Transverse colon (tissue), 4 donors: ENCODE measurements around the gene FBXL3. TPM values are rescaled to one million over a fixed set of nuclear protein-coding genes. Genes with fewer than 3 reads are reported as not detected.

Experiments used
- DNase-seq: peaks from one replicate; pipeline ENCODE4 v3.0.0-alpha.2; 2019
- H3K27ac ChIP-seq, 4 donors: fragments of 200-600 bp; sonication (generic); 2 replicates each; pipeline ENCODE4 v1.5.1; 2016 to 2018; ENCODE audit warnings: inconsistent platforms in 4 of 4
- H3K27me3 ChIP-seq: fragments of 200-600 bp; sonication (generic); 2 replicates; pipeline ENCODE4 v1.5.1; 2017; ENCODE audit warnings: inconsistent platforms
- H3K36me3 ChIP-seq, 4 donors: fragments of 200-600 bp; sonication (generic); 2 replicates each; pipeline ENCODE4 v1.5.1; 2017 to 2019; ENCODE audit warnings: inconsistent platforms in 4 of 4
- H3K4me1 ChIP-seq, 4 donors: fragments of 200-600 bp; sonication (generic); 2 replicates each; pipeline ENCODE4 v1.5.1; 2017 to 2020; ENCODE audit warnings: inconsistent platforms in 4 of 4
- H3K4me3 ChIP-seq, 4 donors: fragments of 200-600 bp; sonication (generic); 1 replicate in 1 of 4; 2 replicates in 3 of 4; pipeline versions ENCODE4 v1.5.1 to v1.6.1; 2017 to 2019; ENCODE audit warnings: inconsistent platforms in 4 of 4
- H3K9me3 ChIP-seq, 2 donors: fragments of 200-600 bp; sonication (generic); 2 replicates each; pipeline ENCODE4 v1.5.1; 2017 to 2019; ENCODE audit warnings: inconsistent platforms in 2 of 2
- EP300 ChIP-seq: sonication (generic); formaldehyde crosslinking; IDR thresholded peaks from one replicate; pipeline ENCODE4 v1.6.1; 2017; ENCODE audit warnings: antibody characterized with exemption, low read depth
- POLR2A ChIP-seq: fragments of 450-650 bp; IDR thresholded peaks from one replicate; pipeline ENCODE4 v1.6.1; 2016; ENCODE audit warnings: antibody characterized with exemption, mild to moderate bottlenecking, moderate library complexity
- POLR2AphosphoS5 ChIP-seq, 3 donors: sonication (generic); formaldehyde crosslinking; IDR thresholded peaks; one replicate each; pipeline ENCODE4 v1.6.1; 2016; ENCODE audit warnings: antibody characterized with exemption in 3 of 3
- WGBS, 2 donors: methylation state at CpG; one replicate each; pipeline ENCODE4 v1.1.5; 2018; ENCODE audit warnings: low coverage in 1 of 2; 5-methylcytosine and 5-hydroxymethylcytosine counted together
- in situ Hi-C, 4 donors: fragments of 200-750 bp; cut with MboI; loops; one replicate each; pipeline versions ENCODE4 v1.15.0 to v1.15.1; 2017; ENCODE audit warnings: low sequenced_read_pairs in 3 of 4, low pct_ligation_motif_present in 1 of 4, low pct_unique_long_range_greater_than_20kb in 1 of 4
- intact Hi-C: fragments of 100-400 bp; cut with DNase I; formaldehyde crosslinking; loops from one replicate; pipeline ENCODE4 v1.15.1; 2023; ENCODE audit warnings: low total_unique reads
- total RNA-seq, 4 donors: library from RNA; depleted of rRNA; stranded (reverse); fragments of >200 nt; gene quantifications; one replicate each; pipeline ENCODE4 v1.1.0, GENCODE V29; 2016
- TF ChIP-seq, protein P1 (sequence below), 5 experiments: fragments of 200-600 bp in 3 of 5; fragments of 450-650 bp in 2 of 5; sonication (generic) in 3 of 5; IDR thresholded peaks; 1 replicate in 2 of 5; 2 replicates in 3 of 5; pipeline ENCODE4 v1.5.1; 2016 to 2017; ENCODE audit warnings: antibody characterized with exemption in 5 of 5, inconsistent platforms in 3 of 5, mild to moderate bottlenecking in 2 of 5, moderate library complexity in 1 of 5

FBXL3 gene
- total RNA-seq, 4 donors from 2014 or later, result 23.1 to 111 (median 88.4) TPM

DNA sequence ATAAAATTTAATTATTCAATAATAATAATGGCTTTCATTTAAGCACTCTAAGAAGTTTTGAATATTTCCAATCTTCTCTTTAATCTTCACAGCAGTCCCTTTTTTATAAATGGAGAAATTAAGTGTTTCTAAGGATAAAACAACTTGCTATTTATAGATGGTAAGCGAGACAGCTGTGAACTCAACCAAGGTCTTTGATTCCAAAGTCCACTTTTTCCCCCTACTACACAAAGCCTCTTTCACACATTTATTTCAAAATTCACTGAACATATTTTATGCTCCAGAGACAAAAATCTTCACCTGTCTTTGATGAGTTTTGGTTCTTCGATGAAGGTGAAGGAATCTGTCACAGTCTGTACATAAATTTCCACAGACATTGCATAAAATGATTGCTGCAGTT lies 34.4 kb upstream of the FBXL3 start:
- DNase-seq, result no peak
- Histone ChIP-seq H3K4me1 (no peaks in the 10 kb centered on the region), H3K27ac (no peak overlapping the region), H3K4me3 (no peak overlapping the region), H3K27me3 (no peaks in the 10 kb centered on the region), H3K36me3 (peaks cover 0 to 41% (median 12%) of the 10 kb centered on the region in 4 donors), H3K9me3 (no peaks in the 10 kb centered on the region)
- 88 to 91% methylated on average over 2 of the region's 2 CpGs for WGBS, 2 donors
- intact Hi-C loops (no loop called here), in situ Hi-C loops (no loop called here)
- TF ChIP-seq POLR2A, result no peak

DNA sequence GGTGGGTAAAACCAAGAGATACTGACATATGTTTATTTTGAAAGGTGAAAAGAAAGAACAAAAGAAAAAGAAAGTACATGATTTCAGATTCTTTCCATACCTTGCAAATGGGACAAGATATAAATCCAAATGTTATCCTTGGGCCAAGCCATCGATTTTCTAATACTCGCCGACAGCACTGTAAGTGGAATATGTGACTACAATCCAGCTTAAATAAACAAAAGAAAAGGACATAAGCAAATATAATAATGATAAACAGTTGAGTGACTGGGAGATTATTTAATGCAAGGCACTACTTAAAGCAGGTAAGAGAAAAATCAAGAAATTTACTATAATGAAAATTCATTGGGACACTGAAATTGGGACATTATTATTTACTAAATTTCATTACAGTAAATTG lies 29.9 kb upstream of the FBXL3 start:
- H3K9me3 ChIP-seq, result no peaks in the 10 kb centered on the region
- no peak for DNase-seq
- peaks cover 0 to 50% (median 17%) of the 10 kb centered on the region in 4 donors for H3K36me3 ChIP-seq
- TF ChIP-seq POLR2A, result no peak
- no peak for TF ChIP-seq POLR2AphosphoS5 (IDR thresholded peaks at IDR 0.05)
- TF ChIP-seq, protein P1, sequence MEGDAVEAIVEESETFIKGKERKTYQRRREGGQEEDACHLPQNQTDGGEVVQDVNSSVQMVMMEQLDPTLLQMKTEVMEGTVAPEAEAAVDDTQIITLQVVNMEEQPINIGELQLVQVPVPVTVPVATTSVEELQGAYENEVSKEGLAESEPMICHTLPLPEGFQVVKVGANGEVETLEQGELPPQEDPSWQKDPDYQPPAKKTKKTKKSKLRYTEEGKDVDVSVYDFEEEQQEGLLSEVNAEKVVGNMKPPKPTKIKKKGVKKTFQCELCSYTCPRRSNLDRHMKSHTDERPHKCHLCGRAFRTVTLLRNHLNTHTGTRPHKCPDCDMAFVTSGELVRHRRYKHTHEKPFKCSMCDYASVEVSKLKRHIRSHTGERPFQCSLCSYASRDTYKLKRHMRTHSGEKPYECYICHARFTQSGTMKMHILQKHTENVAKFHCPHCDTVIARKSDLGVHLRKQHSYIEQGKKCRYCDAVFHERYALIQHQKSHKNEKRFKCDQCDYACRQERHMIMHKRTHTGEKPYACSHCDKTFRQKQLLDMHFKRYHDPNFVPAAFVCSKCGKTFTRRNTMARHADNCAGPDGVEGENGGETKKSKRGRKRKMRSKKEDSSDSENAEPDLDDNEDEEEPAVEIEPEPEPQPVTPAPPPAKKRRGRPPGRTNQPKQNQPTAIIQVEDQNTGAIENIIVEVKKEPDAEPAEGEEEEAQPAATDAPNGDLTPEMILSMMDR (IDR thresholded peaks at IDR 0.05), result no peak
- TF ChIP-seq EP300, result no peak
- H3K27me3 ChIP-seq, result no peaks in the 10 kb centered on the region
- in situ Hi-C loops (no loop called here), intact Hi-C loops (no loop called here)
- no peak overlapping the region for H3K4me3 ChIP-seq
- no peaks in the 10 kb centered on the region for H3K4me1 ChIP-seq
- no peak overlapping the region for H3K27ac ChIP-seq
- 89 to 94% methylated on average over 3 of the region's 3 CpGs for WGBS, 2 donors

GRCh38 chr13:77056382-77056781 lies 29.4 kb upstream of the FBXL3 start:
- intact Hi-C loops (no loop called here), in situ Hi-C loops (no loop called here)
- Histone ChIP-seq H3K27me3 (no peaks in the 10 kb centered on the region), H3K4me1 (no peaks in the 10 kb centered on the region), H3K4me3 (no peak overlapping the region), H3K9me3 (no peaks in the 10 kb centered on the region), H3K36me3 (peaks cover 0 to 50% (median 20%) of the 10 kb centered on the region in 4 donors), H3K27ac (no peak overlapping the region)
- no peak for DNase-seq
- TF ChIP-seq POLR2AphosphoS5 (IDR thresholded peaks at IDR 0.05), result no peak
- TF ChIP-seq EP300, result no peak
- TF ChIP-seq, protein P1 (IDR thresholded peaks at IDR 0.05), result no peak
- no peak for TF ChIP-seq POLR2A
- WGBS, 2 donors, result 85% methylated on average over 3 of the region's 3 CpGs

DNA sequence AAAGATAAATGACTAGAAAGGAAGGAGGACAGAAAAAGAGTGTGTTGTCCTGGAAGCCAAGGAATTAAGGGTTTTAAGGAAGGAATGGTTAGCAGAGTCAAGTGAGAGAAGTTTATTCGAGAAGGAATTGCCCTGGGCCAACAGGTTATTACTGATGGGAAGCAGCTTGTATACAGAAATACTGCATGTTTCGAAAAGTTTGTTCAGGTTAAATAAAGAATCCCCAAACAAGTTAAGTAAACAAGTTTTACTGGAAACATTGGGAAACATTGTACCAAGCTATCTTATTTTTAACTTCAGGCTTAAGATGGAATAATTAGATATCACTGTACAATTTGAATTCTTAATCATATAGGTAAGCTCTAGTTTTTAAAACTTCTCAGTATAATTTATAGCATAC lies 28.2 kb upstream of the FBXL3 start:
- H3K4me3 ChIP-seq, result no peak overlapping the region
- in situ Hi-C loops, result no loop called here
- no peak for TF ChIP-seq POLR2AphosphoS5 (IDR thresholded peaks at IDR 0.05)
- TF ChIP-seq POLR2A, result no peak
- TF ChIP-seq, protein P1 (IDR thresholded peaks at IDR 0.05), result no peak
- TF ChIP-seq EP300, result no peak
- intact Hi-C loops, result no loop called here
- 88 to 95% methylated on average over 2 of the region's 2 CpGs for WGBS, 2 donors
- H3K9me3 ChIP-seq, result no peaks in the 10 kb centered on the region
- peaks cover 0 to 56% (median 21%) of the 10 kb centered on the region in 4 donors for H3K36me3 ChIP-seq
- no peak for DNase-seq
- H3K27me3 ChIP-seq, result no peaks in the 10 kb centered on the region
- H3K4me1 ChIP-seq, result no peaks in the 10 kb centered on the region
- no peak overlapping the region for H3K27ac ChIP-seq

DNA sequence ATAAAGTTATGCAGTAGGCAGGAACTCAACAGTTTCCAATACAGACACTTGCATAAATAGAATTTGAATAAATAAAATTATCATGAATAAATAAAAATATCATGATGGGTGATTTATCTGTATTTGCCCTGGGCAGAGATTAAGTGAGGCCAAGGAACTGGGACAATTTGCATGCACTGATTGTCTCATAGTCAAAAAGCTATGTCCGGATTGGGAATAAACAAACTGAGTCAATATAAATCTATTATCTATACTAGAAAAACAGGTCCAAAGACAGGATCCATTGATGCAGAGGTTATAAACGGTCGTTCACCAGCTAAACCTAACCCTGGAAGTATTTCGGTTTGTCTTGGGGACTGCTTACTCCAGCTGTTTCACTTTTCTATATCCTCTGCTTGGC lies 26.2 kb upstream of the FBXL3 start:
- H3K9me3 ChIP-seq, result no peaks in the 10 kb centered on the region
- H3K27me3 ChIP-seq, result no peaks in the 10 kb centered on the region
- intact Hi-C loops, result no loop called here
- H3K4me3 ChIP-seq, result no peak overlapping the region
- 79 to 91% methylated on average over 4 of the region's 4 CpGs for WGBS, 2 donors
- no peak overlapping the region for H3K27ac ChIP-seq
- no peak for DNase-seq
- H3K4me1 ChIP-seq, result no peaks in the 10 kb centered on the region
- in situ Hi-C loops, result no loop called here
- TF ChIP-seq POLR2A, result no peak
- TF ChIP-seq, protein P1 (IDR thresholded peaks at IDR 0.05), result no peak
- no peak for TF ChIP-seq EP300
- no peak for TF ChIP-seq POLR2AphosphoS5 (IDR thresholded peaks at IDR 0.05)
- peaks cover 0 to 43% (median 21%) of the 10 kb centered on the region in 4 donors for H3K36me3 ChIP-seq
